ENCODE results near the gene POLR2E.

- TF ChIP-seq CTCF (conservative IDR thresholded peaks at IDR 0.05; ENCODE audit: low read length) (no peak), EZH2phosphoT487 (IDR thresholded peaks at IDR 0.05; ENCODE audit: borderline replicate concordance) (no peak)
Measured at GRCh38 chr19:1105873-1106840, 11.0 kb upstream of the POLR2E start.

Measured in Loucy (cell line).